IgD-negative memory B cell (primary cell): Measurements from ENCODE around the gene ITIH3. TPM values are rescaled to one million over a fixed set of nuclear protein-coding genes. Genes with fewer than 3 reads are reported as not detected.
A peak's percentile ranks its signal among the peaks of the same experiment; 100 is the strongest.

Experiments
- H3K27ac Mint-ChIP-seq, 3 donors: one replicate each; pipeline ENCODE4 v1.8.0; 2020 to 2022; ENCODE audit warnings: mild to moderate bottlenecking in 3 of 3, mixed read lengths in 3 of 3, moderate library complexity in 1 of 3
- H3K27me3 Mint-ChIP-seq: one replicate; pipeline ENCODE4 v1.8.0; 2021; ENCODE audit warnings: mixed read lengths
- H3K36me3 Mint-ChIP-seq: one replicate; pipeline ENCODE4 v1.8.0; 2020; ENCODE audit warnings: mild to moderate bottlenecking, mixed read lengths
- H3K4me1 Mint-ChIP-seq, 3 donors: one replicate each; pipeline ENCODE4 v1.8.0; 2020 to 2022; ENCODE audit warnings: mixed read lengths in 3 of 3, mild to moderate bottlenecking in 1 of 3
- H3K4me3 Mint-ChIP-seq, 4 donors: one replicate each; pipeline ENCODE4 v1.8.0; 2020 to 2022; ENCODE audit warnings: mild to moderate bottlenecking in 4 of 4, mixed read lengths in 4 of 4, moderate library complexity in 3 of 4
- H3K9me3 Mint-ChIP-seq, 3 donors: one replicate each; pipeline ENCODE4 v1.8.0; 2020 to 2021; ENCODE audit warnings: mixed read lengths in 3 of 3, mild to moderate bottlenecking in 1 of 3
- polyA plus RNA-seq: library from polyadenylated mRNA; unstranded; fragments of 300-500 nt; fragmentation: Illumina TruSeq; gene quantifications from one replicate; pipeline ENCODE4 v1.2.3, GENCODE V29; 2021

ITIH3 gene
- polyA plus RNA-seq, 1 donor from 2014 or later: not detected

DNA sequence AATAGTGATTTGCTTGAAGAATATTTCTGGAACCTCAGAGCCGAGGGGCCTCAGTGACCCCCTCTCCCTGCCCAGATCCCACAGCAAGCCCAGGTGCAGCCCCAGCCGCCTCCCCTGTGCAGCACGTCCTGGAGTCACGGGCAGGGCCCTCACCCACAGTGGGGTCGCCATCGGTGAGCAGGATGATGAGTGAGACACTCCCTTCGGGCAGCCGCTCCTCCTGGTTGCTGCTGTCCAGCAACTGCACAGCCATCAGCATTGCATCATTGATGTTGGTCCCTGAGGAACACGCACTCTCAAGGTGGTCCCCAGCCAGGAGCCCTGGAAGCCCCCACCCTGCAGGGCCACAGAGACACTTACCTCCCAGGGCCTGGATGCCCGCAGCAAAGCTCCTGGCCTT is 29.4 kb downstream of the ITIH3 start:
- Mint-ChIP-seq H3K27ac (no peak overlapping the region), H3K4me1 (no peaks in the 10 kb centered on the region), H3K9me3 (no peaks in the 10 kb centered on the region), H3K36me3 (peaks cover 6% of the 10 kb centered on the region), H3K27me3 (no peaks in the 10 kb centered on the region), H3K4me3 (no peak overlapping the region)

DNA sequence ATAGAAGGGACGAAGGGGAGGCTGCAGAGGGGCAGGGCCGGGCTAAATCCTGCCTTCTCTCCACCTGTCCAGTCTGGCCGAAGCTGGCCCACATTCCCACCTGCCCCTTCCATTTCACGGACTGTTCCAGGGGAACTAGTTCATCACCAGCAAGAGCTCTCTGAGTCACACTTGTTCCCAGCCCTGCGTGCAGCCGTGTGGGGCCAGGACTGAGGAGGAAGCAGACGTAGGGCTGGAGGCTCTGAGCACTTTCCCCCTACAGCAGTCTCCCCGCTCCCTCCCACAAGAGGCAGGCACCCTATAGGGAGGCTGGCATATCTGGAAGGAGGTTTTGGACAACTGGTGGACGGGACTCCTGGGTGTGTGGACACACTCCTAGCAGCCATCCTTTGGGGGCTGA is 32.8 kb downstream of the ITIH3 start:
- no peaks in the 10 kb centered on the region for H3K27me3 Mint-ChIP-seq
- peaks cover 4% of the 10 kb centered on the region for H3K36me3 Mint-ChIP-seq
- no peaks in the 10 kb centered on the region for H3K9me3 Mint-ChIP-seq
- no peak overlapping the region for H3K4me3 Mint-ChIP-seq
- H3K4me1 Mint-ChIP-seq: no peaks in the 10 kb centered on the region
- H3K27ac Mint-ChIP-seq: no peak overlapping the region

DNA sequence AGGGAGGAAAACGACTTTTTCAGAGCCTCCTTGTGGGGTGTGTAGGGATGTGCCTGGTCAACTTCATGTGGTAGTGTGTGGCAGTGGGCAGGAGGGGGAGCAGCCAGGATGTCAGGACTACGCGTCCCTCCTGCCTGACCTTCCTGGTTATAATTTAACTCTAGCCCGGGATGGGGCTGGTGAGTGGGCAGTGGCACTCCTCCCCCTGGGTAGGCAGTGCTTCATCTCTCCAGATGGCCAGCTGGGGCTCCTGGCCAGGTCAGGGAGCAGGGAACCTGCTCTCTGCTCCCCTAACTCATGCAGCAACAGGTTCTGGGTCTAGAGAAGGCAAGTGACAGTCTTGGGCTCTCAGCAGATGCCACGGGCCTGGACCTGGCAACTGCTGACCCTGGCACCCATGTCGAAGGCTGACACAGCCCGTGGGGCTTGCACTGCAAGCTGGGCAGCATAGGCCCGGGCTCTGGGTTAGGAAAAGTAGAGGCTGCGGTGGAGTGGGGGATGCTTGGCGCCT is 33.3 kb downstream of the ITIH3 start:
- Mint-ChIP-seq H3K9me3 (no peaks in the 10 kb centered on the region), H3K4me3 (no peak overlapping the region), H3K36me3 (peaks cover 4% of the 10 kb centered on the region), H3K27me3 (no peaks in the 10 kb centered on the region), H3K4me1 (no peaks in the 10 kb centered on the region), H3K27ac (no peak overlapping the region)

DNA sequence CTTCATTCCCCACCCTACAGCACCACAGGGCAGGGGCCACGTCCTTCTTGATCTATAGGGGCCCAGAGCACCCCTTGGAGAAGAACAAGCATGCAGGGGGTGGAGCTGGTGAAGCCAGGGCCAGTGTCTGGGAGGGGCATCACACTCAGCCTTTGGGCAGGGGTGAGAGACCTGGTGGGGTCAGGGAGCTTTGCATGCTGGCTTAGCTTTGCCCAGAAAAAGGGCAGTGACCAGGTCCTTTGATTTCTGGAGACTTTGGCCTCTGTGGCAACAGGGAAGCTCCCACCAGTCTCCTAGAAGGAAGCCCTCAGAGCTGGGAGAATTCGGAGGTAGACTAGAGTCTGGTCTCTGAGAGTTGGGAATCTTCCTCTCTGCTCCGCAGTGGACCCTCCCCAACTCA is 34.9 kb downstream of the ITIH3 start:
- H3K27me3 Mint-ChIP-seq: no peaks in the 10 kb centered on the region
- no peaks in the 10 kb centered on the region for H3K4me1 Mint-ChIP-seq
- no peak overlapping the region for H3K4me3 Mint-ChIP-seq
- H3K36me3 Mint-ChIP-seq: peaks cover 4% of the 10 kb centered on the region
- no peak overlapping the region for H3K27ac Mint-ChIP-seq
- H3K9me3 Mint-ChIP-seq: no peaks in the 10 kb centered on the region

DNA sequence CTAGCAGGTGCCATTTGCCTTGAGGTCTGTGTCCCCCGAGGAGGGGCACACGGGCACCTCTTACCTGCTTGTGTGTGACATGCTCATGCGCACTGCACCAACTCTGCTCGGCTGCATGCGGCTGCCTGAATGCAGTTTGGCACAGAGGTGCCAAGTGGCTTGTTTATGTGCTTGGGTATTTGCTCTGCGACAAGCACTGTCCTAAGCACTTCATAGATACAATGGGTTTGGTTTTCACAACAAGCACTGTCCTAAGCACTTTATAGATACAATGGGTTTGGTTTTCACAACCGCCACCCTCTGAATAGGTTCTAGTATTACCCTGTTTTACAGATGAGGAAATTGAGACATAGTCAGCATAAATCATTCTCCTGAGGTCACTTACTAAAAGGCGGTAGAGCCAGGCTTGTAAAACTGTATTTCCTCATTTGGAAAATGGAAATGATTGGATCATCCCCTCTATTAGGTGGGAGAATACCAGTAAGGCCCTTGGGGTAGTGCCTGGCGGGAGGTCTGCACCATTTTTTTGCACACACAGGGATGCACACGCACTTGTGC is 35.4 kb downstream of the ITIH3 start:
- Mint-ChIP-seq H3K4me1 (no peaks in the 10 kb centered on the region), H3K4me3 (no peak overlapping the region), H3K27ac (no peak overlapping the region), H3K9me3 (no peaks in the 10 kb centered on the region), H3K27me3 (no peaks in the 10 kb centered on the region), H3K36me3 (peaks cover 2% of the 10 kb centered on the region)

DNA sequence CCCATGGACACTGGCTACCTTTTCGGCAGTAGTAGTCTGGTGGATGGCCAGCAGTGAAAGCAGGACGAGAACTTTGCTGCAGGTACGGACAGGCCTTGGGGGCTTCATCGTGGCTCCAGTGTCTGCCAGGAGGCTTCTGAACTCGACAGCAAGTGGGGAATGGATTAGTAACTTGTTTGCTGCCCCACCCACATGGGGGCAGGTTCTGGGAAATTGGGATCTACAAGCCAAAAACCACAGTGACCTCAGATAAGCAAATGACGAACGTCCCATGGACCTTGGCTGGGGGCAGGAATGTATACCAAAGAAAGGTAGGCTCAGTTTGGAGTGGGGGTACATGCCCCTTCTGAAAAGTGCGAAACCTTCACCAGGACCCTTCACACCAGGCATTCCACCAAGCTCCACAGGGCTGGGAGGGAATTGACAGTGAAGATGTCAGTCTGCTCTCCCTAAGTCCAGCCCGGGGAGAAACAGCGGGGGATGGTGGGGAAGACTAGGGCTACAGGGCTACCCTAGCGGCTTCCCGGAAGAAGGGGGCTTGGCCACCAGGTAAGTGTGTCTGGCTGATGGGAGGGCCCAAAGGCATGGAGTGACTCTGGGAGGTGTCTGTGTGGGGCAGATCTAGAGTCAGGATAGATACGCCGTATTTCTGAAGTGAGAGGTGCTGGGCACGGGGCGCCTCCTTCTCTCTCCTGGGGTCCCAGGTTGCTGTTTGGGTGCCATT is 36.1 kb downstream of the ITIH3 start, which contains the start of gene ITIH4:
Gene ITIH4, minus strand, starts transcription at position 138 of the 724 bp plus-strand sequence. Its CDS starts 30 bp downstream, at position 108.
- Mint-ChIP-seq H3K9me3 (no peaks in the 10 kb centered on the region), H3K4me1 (no peaks in the 10 kb centered on the region), H3K27me3 (no peaks in the 10 kb centered on the region), H3K4me3 (no peak within 1 kb of the TSS), H3K27ac (no peak within 1 kb of the TSS), H3K36me3 (peaks cover 4% of the 10 kb centered on the region)

DNA sequence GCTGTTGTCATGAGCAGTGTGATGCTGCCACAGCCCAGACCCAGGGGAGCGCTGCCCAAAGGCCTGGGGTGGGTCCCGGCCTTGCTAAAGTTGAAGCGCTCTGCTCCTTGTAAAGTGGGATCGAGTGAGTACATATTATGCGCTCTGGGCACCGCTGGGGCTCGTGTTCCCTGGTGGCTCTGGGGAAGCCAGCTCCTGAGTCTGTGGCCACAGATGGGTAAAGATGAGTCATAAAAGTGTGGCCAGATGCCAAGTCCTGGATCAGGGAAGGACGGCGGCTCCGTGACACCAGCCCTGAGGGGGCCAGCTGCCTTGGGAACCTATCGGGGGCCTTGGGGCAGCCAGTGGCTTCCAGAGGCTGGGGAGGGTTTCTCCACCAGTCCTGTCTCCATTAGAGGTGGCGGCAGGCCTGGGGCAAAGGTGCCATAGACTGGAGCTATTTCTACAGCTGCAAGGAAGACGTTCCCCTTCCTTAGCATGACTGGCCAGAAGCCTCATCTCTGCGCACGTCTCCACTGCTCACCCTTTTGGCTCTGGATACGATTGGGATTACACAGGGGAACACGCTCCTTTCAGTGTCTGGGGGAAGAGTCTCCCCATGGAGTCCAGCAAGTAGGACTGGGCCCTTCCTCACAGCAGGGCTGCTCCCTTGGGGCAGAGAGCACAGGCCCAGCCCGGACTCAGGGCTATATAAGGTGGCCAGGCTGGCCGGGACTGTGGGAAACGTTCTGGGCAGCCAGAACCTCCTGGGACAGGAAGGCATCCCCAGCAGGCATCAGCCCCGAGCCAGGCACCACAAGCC is 37.1 kb downstream of the ITIH3 start:
- no peaks in the 10 kb centered on the region for H3K9me3 Mint-ChIP-seq
- peaks cover 0 to under 1% (median 0%) of the 10 kb centered on the region in 3 donors for H3K4me1 Mint-ChIP-seq
- peaks cover 2% of the 10 kb centered on the region for H3K36me3 Mint-ChIP-seq
- H3K4me3 Mint-ChIP-seq: no peak overlapping the region
- H3K27ac Mint-ChIP-seq: peak overlapping the region in 1 of 3 donors; percentile 76
- H3K27me3 Mint-ChIP-seq: no peaks in the 10 kb centered on the region

DNA sequence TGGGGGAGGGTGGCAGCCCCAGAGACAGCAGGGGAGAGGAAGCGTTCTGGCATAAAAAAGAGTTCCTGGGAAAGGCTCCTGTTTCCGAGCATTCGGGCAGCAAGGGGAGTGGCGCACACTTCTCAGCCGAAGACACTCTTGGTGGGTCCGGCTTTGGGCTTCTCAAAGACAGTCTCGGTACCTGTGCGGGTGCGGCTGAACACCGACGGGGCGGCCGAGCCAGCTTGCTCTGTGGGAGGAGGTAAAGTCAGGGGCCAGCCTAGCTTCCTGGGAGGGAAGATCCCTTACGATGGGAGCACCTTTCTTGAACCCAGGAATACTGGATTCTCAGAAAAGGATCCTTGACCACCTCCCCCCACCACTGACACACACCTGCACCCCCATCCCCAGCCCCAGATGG is 38.6 kb downstream of the ITIH3 start:
- H3K27me3 Mint-ChIP-seq: no peaks in the 10 kb centered on the region
- no peaks in the 10 kb centered on the region for H3K9me3 Mint-ChIP-seq
- peaks cover 4% of the 10 kb centered on the region for H3K36me3 Mint-ChIP-seq
- peaks cover 0 to 6% (median 4%) of the 10 kb centered on the region in 3 donors for H3K4me1 Mint-ChIP-seq
- H3K27ac Mint-ChIP-seq: no peak overlapping the region
- H3K4me3 Mint-ChIP-seq: no peak overlapping the region

DNA sequence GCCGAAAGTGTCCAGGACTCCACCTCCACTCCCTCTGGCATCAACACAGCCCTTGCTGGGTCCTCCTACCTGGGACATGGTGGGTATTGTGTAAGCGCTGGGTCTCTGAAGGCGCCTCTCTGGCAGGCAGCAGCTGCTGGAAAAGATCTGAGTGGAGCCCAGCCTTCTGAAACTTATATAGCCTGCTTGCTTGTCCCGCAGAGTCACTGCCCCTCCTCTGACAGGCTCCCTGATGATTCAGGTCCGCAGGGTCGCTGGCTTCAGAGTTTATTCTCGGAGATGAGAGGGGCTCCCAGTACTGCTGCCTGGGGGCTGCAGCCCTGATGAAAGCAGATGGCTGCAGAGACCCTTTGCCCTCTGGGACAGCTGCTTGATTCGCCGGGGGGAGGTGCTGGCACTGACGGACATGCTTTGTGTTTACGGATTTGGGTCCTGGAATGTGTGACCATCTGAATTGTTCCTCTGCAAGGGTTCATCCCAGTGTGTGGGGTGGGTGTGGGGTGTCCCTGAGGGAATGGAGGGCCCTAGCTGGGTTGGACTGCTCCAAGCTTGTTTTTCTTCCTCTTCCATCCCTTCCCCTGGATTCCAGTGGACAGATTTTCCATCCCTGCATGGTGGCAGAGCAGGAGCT is 40.4 kb downstream of the ITIH3 start, which contains the start of gene MUSTN1:
Gene MUSTN1, minus strand, starts transcription at position 149 of the 631 bp plus-strand sequence. Its CDS starts 71 bp downstream, at position 78.
- peaks cover 0 to 6% (median 4%) of the 10 kb centered on the region in 3 donors for H3K4me1 Mint-ChIP-seq
- H3K36me3 Mint-ChIP-seq: peaks cover 6% of the 10 kb centered on the region
- no peaks in the 10 kb centered on the region for H3K27me3 Mint-ChIP-seq
- H3K4me3 Mint-ChIP-seq: no peak within 1 kb of the TSS
- H3K9me3 Mint-ChIP-seq: no peaks in the 10 kb centered on the region
- no peak within 1 kb of the TSS for H3K27ac Mint-ChIP-seq

DNA sequence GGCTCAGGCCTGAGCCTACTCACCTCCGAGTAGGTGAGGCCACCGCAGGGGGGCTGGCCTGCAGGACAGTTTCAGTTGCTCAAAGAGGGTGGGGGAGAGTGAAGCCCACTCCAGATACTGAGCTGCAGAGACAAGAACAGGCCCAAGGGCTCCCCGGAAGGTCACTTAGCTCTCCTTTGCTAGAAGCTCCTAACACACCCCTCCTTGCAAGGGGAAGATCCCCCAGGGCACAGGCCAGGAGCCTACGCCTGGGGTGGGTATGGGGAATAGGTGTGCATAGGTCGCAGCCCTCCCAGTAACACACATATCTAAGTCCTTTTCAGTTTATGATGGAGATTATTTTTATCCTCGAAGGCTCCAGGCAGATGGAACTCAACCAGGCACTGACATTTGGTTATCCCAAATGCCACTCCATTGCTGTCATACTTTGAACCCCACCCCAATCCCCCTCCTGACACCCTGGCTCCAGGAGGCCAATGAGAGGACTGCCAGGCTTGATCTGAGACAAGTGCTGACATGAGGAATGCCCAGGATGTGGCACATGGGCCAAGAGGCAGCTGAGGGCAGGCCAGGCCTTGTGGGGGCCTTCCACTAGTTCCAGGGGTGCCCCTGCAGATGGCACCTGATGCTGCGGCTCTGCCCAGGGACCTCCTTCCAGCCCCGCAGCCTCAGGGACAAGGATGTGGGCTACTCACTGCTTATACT is 41.3 kb downstream of the ITIH3 start:
- Mint-ChIP-seq H3K27me3 (no peaks in the 10 kb centered on the region), H3K27ac (no peak overlapping the region), H3K4me3 (no peak overlapping the region), H3K36me3 (peaks cover 6% of the 10 kb centered on the region), H3K9me3 (no peaks in the 10 kb centered on the region), H3K4me1 (peaks cover 0 to 6% (median 4%) of the 10 kb centered on the region in 3 donors)

DNA sequence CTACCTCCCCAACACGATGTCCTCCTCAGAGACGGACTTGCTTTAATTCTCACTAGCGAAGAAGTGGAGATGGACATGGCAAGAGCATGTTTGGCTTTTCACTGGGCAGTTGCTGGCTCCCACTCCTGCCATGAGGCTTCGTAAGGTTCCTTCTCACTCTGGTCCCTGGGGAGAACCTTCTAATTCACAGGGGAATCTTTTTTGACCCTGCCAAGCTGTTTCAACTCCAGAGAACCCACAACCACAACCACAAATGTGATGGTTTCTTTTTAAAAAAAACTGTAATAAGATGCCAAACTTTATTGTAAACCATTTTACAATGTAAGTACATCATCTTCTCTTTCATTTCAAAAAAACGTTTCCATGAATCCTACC is 41.9 kb downstream of the ITIH3 start:
- H3K9me3 Mint-ChIP-seq: no peaks in the 10 kb centered on the region
- peaks cover 6% of the 10 kb centered on the region for H3K36me3 Mint-ChIP-seq
- no peak overlapping the region for H3K27ac Mint-ChIP-seq
- H3K27me3 Mint-ChIP-seq: no peaks in the 10 kb centered on the region
- H3K4me1 Mint-ChIP-seq: peaks cover 0 to 6% (median 4%) of the 10 kb centered on the region in 3 donors
- no peak overlapping the region for H3K4me3 Mint-ChIP-seq

DNA sequence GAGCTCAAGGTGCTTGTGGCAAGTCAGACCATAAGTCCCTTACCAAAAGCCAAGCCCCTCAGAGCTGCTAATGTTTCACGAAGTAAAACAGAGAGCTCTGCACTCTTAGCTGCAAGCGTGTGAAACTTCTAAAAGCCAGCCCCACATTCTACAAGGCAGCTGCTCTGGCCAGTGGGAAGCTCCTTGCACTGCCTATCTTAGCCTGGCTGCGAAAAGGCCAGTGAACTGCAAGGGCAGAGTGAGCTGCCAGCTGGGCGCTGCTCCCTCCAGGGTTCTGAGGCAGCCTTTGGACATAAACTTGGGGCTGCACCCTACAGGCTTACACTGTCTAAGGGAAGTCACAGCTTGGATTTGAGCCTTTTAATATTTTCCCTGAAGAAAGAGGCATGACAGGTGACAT is 42.4 kb downstream of the ITIH3 start:
- H3K4me1 Mint-ChIP-seq: peaks cover 0 to 6% (median 4%) of the 10 kb centered on the region in 3 donors
- H3K27me3 Mint-ChIP-seq: no peaks in the 10 kb centered on the region
- no peaks in the 10 kb centered on the region for H3K9me3 Mint-ChIP-seq
- peaks cover 6% of the 10 kb centered on the region for H3K36me3 Mint-ChIP-seq
- H3K4me3 Mint-ChIP-seq: no peak overlapping the region
- H3K27ac Mint-ChIP-seq: no peak overlapping the region

DNA sequence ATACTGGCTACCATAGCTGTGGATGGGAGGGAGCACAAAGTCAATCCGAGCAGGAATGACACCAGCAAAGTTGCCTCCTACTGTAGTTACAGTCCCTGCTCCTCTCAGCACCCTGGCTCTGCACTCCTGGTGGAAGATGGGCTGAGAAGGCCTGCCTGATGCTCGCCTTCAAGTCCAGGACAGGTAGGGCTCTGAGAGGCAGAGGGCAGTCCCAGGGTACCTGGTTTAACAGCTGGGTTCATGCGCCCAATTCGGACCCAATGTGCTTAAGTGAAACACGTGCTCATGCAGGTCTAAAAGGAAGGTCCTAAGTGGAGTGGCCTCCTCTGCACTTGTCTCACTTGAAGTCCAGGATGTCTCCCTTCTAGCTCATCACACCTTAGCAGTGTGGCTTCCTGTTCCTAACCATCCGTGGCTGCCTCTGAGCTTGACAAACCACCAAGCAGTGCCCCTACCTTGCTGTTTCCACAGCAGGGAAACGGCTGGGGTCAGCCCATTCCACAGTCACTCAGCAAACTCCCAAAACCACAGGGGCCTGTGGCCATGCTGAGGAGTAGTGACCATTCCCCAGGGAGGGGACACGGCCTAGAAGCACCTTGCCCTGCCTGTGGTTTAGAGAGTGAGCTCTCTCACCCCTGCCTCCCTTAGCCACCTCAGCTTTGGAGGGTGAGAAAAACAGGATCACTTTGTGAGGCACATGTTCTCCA is 44.1 kb downstream of the ITIH3 start:
- Mint-ChIP-seq H3K36me3 (peaks cover 6% of the 10 kb centered on the region), H3K27ac (peak overlapping the region in 2 of 3 donors; percentile 32 to 53), H3K9me3 (no peaks in the 10 kb centered on the region), H3K4me1 (peaks cover 0 to 6% (median 4%) of the 10 kb centered on the region in 3 donors), H3K4me3 (no peak overlapping the region), H3K27me3 (no peaks in the 10 kb centered on the region)

DNA sequence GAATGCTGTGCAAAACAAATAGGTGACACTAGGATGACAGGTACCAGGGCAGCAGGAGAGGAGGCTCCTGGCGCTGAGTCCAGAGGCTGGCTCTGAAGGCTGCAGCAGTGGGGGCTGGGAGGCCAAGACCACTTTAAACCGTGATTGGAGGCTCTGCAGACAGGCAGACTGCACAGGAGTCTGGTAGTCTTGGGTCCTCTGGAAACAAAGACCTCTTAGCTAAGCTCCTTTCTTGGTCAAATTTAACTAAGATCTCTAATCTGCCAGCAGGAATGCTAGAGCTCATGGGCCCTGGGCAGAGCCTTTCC is 44.6 kb downstream of the ITIH3 start:
- Mint-ChIP-seq H3K36me3 (peaks cover 6% of the 10 kb centered on the region), H3K4me1 (peaks cover 0 to 6% (median 4%) of the 10 kb centered on the region in 3 donors), H3K4me3 (no peak overlapping the region), H3K9me3 (no peaks in the 10 kb centered on the region), H3K27me3 (no peaks in the 10 kb centered on the region), H3K27ac (peak overlapping the region in 1 of 3 donors; percentile 32)
